Stimulated activated naive CD4-positive, alpha-beta T cell treated with Interleukin-2 at 50 U/mL for 16 hours (primary cell): ENCODE measurements around the gene OSCAR.
"Not testable (repeated sequence)": the region's sequence is repeated elsewhere in the genome, so short reads cannot be mapped to it uniquely, and the experiment has no call there.

ENCODE experiments used
- DNase-seq: peaks from one replicate; lab custom pipeline; 2025; lab: John Stamatoyannopoulos, UW

OSCAR gene

GRCh38 chr19:54125713-54126112 is 25.1 kb upstream of the OSCAR start:
- DNase-seq, result no peak

GRCh38 chr19:54124393-54124792 is 23.8 kb upstream of the OSCAR start:
- DNase-seq, result no peak

- no peak for DNase-seq
These were observed 23.1 kb upstream of the OSCAR start for GRCh38 chr19:54123682-54124081.

- DNase-seq, result no peak
These were observed 20.7 kb upstream of the OSCAR start for GRCh38 chr19:54121259-54121658.

GRCh38 chr19:54115109-54116063 is 14.8 kb upstream of the OSCAR start, which contains the start of the genes PRPF31 and TFPT:
TSS of gene PRPF31 (plus strand) at chr19:54115754. CDS start at chr19:54118279, 2,525 bp downstream.
TSS of gene TFPT (minus strand) at chr19:54115657. CDS start at chr19:54115269, 388 bp downstream.
- DNase-seq, result peak; percentile 95

GRCh38 chr19:54114340-54115108 is 13.9 kb upstream of the OSCAR start:
- DNase-seq, result peak; percentile 20

GRCh38 chr19:54109651-54110050 is 9.0 kb upstream of the OSCAR start:
- DNase-seq, result no peak

GRCh38 chr19:54108496-54108895 is 7.9 kb upstream of the OSCAR start:
- DNase-seq, result no peak

GRCh38 chr19:54107876-54108490 is 7.4 kb upstream of the OSCAR start:
- no peak for DNase-seq

GRCh38 chr19:54106716-54107115 is 6.1 kb upstream of the OSCAR start:
- DNase-seq, result no peak

GRCh38 chr19:54105796-54106195 is 5.2 kb upstream of the OSCAR start:
- no peak for DNase-seq

GRCh38 chr19:54104998-54105715 is 4.6 kb upstream of the OSCAR start:
- DNase-seq, result no peak

- DNase-seq, result peak; percentile 97
These were observed 2.0 kb upstream of the OSCAR start, which contains the start of gene NDUFA3 for GRCh38 chr19:54102421-54103169. TSS of gene NDUFA3 (plus strand) at chr19:54102855. CDS start at chr19:54102879, 24 bp downstream.

GRCh38 chr19:54099903-54100255 is 724 bp downstream of the OSCAR start:
- not testable (repeated sequence) for DNase-seq

- no peak for DNase-seq
These were observed 1.3 kb downstream of the OSCAR start for GRCh38 chr19:54099190-54099902.

GRCh38 chr19:54096617-54097106 is 3.9 kb downstream of the OSCAR start:
- no peak for DNase-seq

- DNase-seq, result peak; percentile 52
These were observed 4.6 kb downstream of the OSCAR start for GRCh38 chr19:54095859-54096616.

GRCh38 chr19:54095136-54095858 is 5.3 kb downstream of the OSCAR start:
- DNase-seq, result no peak
